Measurements from ENCODE around the gene TFPI. TPM values are rescaled to one million over a fixed set of nuclear protein-coding genes. Genes with fewer than 3 reads are reported as not detected.
A peak's percentile ranks its signal among the peaks of the same experiment; 100 is the strongest.

Gene TFPI
- total RNA-seq, 1 experiment from 2014 or later: 16.0 TPM

DNA sequence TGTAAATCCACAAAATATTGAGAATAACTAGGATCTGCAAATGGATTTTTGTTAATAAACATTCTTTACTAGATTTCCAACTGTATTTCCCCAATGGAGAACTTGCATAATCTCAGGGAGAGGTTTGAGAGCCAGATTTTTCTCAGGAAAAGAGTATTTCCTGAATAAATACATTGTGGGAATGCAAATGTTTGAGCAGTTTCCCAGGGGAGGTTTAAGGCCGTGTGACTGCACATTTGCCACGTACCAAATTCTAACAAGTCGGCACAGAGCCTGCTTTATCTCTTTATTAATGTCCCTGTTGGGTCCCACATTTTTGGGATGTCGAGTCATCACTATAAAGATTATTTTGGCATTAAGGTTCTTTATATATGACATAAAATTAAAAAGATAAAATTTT, 27.0 kb downstream of the TFPI start:
- Histone ChIP-seq H3K79me2 (ENCODE audit: low read length) (no peaks in the 10 kb centered on the region), H3K27me3 (ENCODE audit: low read length) (no peaks in the 10 kb centered on the region), H3K9me3 (ENCODE audit: low read length) (no peaks in the 10 kb centered on the region), H3K9ac (ENCODE audit: low read length) (peak overlapping the region; percentile 78), H3K36me3 (ENCODE audit: low read depth, low read length) (no peaks in the 10 kb centered on the region), H3F3A (ENCODE audit: low read length, unreplicated experiment) (peaks cover 17% of the 10 kb centered on the region), H2AFZ (ENCODE audit: low read length) (peak overlapping the region; percentile 4; the same call in 1 of the 2 replicates), H3K27ac (ENCODE audit: low read length) (peak overlapping the region; percentile 96), H3K4me3 (ENCODE audit: low read length) (peak overlapping the region; percentile 3; the same call in 1 of the 2 replicates), H3K4me2 (ENCODE audit: low read length) (peak overlapping the region; percentile 63), H3K4me1 (ENCODE audit: insufficient read depth, low read length) (peaks cover 52% of the 10 kb centered on the region), H3K9me2 (replicated peaks; ENCODE audit: low read length) (no peaks in the 10 kb centered on the region), H4K20me1 (ENCODE audit: low read length) (no peaks in the 10 kb centered on the region)
- ATAC-seq: peak; percentile 52
- intact Hi-C loops (cut with micrococcal nuclease): loop anchor here (2.0 kb wide), 2 partner anchors 14 to 26 kb away; no protein-coding TSS in a partner anchor
- BruUV-seq (replicated peaks): no TSS peak
- no peak for TF ChIP-seq EZH2 (IDR thresholded peaks at IDR 0.05; ENCODE audit: low read length, unreplicated experiment)
- TF ChIP-seq, protein P1, sequence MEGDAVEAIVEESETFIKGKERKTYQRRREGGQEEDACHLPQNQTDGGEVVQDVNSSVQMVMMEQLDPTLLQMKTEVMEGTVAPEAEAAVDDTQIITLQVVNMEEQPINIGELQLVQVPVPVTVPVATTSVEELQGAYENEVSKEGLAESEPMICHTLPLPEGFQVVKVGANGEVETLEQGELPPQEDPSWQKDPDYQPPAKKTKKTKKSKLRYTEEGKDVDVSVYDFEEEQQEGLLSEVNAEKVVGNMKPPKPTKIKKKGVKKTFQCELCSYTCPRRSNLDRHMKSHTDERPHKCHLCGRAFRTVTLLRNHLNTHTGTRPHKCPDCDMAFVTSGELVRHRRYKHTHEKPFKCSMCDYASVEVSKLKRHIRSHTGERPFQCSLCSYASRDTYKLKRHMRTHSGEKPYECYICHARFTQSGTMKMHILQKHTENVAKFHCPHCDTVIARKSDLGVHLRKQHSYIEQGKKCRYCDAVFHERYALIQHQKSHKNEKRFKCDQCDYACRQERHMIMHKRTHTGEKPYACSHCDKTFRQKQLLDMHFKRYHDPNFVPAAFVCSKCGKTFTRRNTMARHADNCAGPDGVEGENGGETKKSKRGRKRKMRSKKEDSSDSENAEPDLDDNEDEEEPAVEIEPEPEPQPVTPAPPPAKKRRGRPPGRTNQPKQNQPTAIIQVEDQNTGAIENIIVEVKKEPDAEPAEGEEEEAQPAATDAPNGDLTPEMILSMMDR (conservative IDR thresholded peaks at IDR 0.05; ENCODE audit: low read depth, low read length): no peak
- DNase-seq: peak; percentile 83
- ChIA-PET POLR2A (ENCODE audit: unreplicated experiment) (no interaction called here), CTCF (no interaction called here)

DNA sequence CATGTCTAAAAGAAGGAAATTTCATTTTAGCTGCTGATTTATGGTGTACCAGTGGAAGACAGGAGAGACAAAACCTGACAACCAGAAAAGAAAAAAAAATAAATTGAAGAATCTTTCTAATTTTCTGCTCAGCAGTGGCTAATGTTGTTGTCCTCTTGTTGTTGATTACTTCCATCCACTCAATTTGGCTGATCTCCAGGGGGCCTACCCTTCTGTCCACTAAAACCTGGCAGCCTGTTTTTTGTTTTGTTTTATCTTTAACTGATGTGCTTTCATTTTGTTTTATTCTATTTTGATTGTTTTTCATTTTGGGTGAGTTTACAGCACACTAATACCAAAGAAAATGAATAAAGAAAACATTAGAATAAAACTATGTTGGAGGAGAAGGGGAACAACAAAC, 27.4 kb downstream of the TFPI start:
- Histone ChIP-seq H4K20me1 (ENCODE audit: low read length) (no peaks in the 10 kb centered on the region), H3K9me2 (replicated peaks; ENCODE audit: low read length) (no peaks in the 10 kb centered on the region), H3K4me3 (ENCODE audit: low read length) (peak overlapping the region; percentile 3; the same call in 1 of the 2 replicates), H3K9me3 (ENCODE audit: low read length) (no peaks in the 10 kb centered on the region), H3K27me3 (ENCODE audit: low read length) (no peaks in the 10 kb centered on the region), H3K79me2 (ENCODE audit: low read length) (no peaks in the 10 kb centered on the region), H3K9ac (ENCODE audit: low read length) (peak overlapping the region; percentile 78), H3K36me3 (ENCODE audit: low read depth, low read length) (no peaks in the 10 kb centered on the region), H3K4me1 (ENCODE audit: insufficient read depth, low read length) (peaks cover 52% of the 10 kb centered on the region), H2AFZ (ENCODE audit: low read length) (peak overlapping the region; percentile 4; the same call in 1 of the 2 replicates), H3F3A (ENCODE audit: low read length, unreplicated experiment) (peaks cover 17% of the 10 kb centered on the region), H3K27ac (ENCODE audit: low read length) (peak overlapping the region; percentile 96), H3K4me2 (ENCODE audit: low read length) (peak overlapping the region; percentile 63)
- TSS peak; percentile 54 for BruUV-seq (replicated peaks)
- ATAC-seq: no peak
- DNase-seq: no peak
- ChIA-PET CTCF (no interaction called here), POLR2A (ENCODE audit: unreplicated experiment) (no interaction called here)
- no peak for TF ChIP-seq EZH2 (IDR thresholded peaks at IDR 0.05; ENCODE audit: low read length, unreplicated experiment)
- no peak for TF ChIP-seq EZH2phosphoT487 (IDR thresholded peaks at IDR 0.05; ENCODE audit: borderline replicate concordance, low read length)
- TF ChIP-seq, protein P1 (conservative IDR thresholded peaks at IDR 0.05; ENCODE audit: low read depth, low read length): no peak
- intact Hi-C loops (cut with micrococcal nuclease): loop anchor here (2.0 kb wide), 2 partner anchors 14 to 26 kb away; no protein-coding TSS in a partner anchor

DNA sequence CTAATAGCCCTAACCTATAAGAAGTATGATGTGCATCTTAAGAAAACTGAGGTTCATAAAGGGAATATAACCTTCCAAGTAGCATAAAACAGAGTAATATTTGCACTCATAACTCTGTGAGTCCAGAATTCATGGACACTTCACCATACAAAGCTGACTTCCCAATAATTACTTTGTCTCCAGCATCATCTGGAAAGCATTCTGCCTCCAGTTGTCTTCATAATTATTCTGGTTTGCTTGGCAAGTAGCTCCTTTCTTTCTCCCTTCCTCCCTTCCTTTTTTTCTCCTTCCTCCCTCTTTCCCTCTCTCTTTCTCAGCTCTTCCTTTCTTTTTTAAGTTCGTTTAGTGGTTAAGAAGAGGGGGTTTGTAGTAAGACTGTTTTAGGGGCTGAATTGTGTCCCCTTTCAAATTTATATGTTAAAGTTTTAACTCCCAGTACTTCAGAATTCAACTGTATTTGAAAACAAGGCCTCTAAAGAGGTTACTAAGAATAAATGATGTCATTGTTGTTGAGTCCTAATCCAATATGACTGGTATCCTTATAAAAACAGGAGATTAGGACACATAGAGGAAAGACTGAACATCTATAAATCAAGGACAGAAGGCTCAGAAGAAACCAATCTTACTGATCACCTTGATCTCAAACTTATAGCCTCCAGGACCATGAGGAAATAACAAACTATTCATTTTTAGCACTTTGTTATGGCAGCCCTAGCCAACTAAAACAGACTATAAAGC, 28.9 kb downstream of the TFPI start:
- Histone ChIP-seq H3K9me3 (ENCODE audit: low read length) (no peaks in the 10 kb centered on the region), H3K27me3 (ENCODE audit: low read length) (no peaks in the 10 kb centered on the region), H3K4me1 (ENCODE audit: insufficient read depth, low read length) (peaks cover 40% of the 10 kb centered on the region), H2AFZ (ENCODE audit: low read length) (no peak overlapping the region), H3K79me2 (ENCODE audit: low read length) (no peaks in the 10 kb centered on the region), H3K27ac (ENCODE audit: low read length) (peak overlapping the region; percentile 96), H3K36me3 (ENCODE audit: low read depth, low read length) (no peaks in the 10 kb centered on the region), H3F3A (ENCODE audit: low read length, unreplicated experiment) (peaks cover 9% of the 10 kb centered on the region), H4K20me1 (ENCODE audit: low read length) (no peaks in the 10 kb centered on the region), H3K9me2 (replicated peaks; ENCODE audit: low read length) (no peaks in the 10 kb centered on the region), H3K9ac (ENCODE audit: low read length) (no peak overlapping the region), H3K4me3 (ENCODE audit: low read length) (no peak overlapping the region), H3K4me2 (ENCODE audit: low read length) (no peak overlapping the region)
- TF ChIP-seq, protein P1 (conservative IDR thresholded peaks at IDR 0.05; ENCODE audit: low read depth, low read length): no peak
- TF ChIP-seq EZH2 (IDR thresholded peaks at IDR 0.05; ENCODE audit: low read length, unreplicated experiment) (no peak), EZH2phosphoT487 (IDR thresholded peaks at IDR 0.05; ENCODE audit: borderline replicate concordance, low read length) (no peak)
- intact Hi-C loops (cut with micrococcal nuclease): no loop called here
- BruUV-seq (replicated peaks): no TSS peak
- POLR2A ChIA-PET (ENCODE audit: unreplicated experiment): no interaction called here
- no peak for ATAC-seq
- CTCF ChIA-PET: interaction anchor here (1.0 kb wide), 1 partner anchor 24 kb away, joined by 3 read pairs; no protein-coding TSS in a partner anchor
- DNase-seq: no peak

All from PC-3 (cell line).